COLO668 (cell line): ENCODE data around the gene RELB.
"Not testable (repeated sequence)": the region's sequence is repeated elsewhere in the genome, so short reads cannot be mapped to it uniquely, and the experiment has no call there.

Source experiments
- DNase-seq: peaks from one replicate; lab custom pipeline; 2025; ENCODE audit not compliant: unreplicated experiment; lab: John Stamatoyannopoulos, UW

RELB gene

GRCh38 chr19:44986389-44986788 is 14.9 kb upstream of the RELB start:
- DNase-seq: no peak

GRCh38 chr19:44987148-44987675 is 14.1 kb upstream of the RELB start:
- DNase-seq: no peak

GRCh38 chr19:44988273-44988672 is 13.0 kb upstream of the RELB start:
- no peak for DNase-seq

GRCh38 chr19:44988896-44989556 is 12.2 kb upstream of the RELB start:
- DNase-seq: peak; percentile 49

GRCh38 chr19:44990459-44990858 is 10.8 kb upstream of the RELB start:
- DNase-seq: no peak

- no peak for DNase-seq
Measured at GRCh38 chr19:44990966-44991365, 10.3 kb upstream of the RELB start.

- DNase-seq: no peak
Measured at GRCh38 chr19:44992336-44993163, 8.7 kb upstream of the RELB start.

GRCh38 chr19:44993526-44993925 is 7.7 kb upstream of the RELB start:
- no peak for DNase-seq

- DNase-seq: no peak
Measured at GRCh38 chr19:44993926-44994537, 7.2 kb upstream of the RELB start.

- no peak for DNase-seq
Measured at GRCh38 chr19:44998025-44998424, 3.2 kb upstream of the RELB start.

GRCh38 chr19:44999131-44999925 is 1.9 kb upstream of the RELB start:
- DNase-seq: not testable (repeated sequence)

GRCh38 chr19:45000665-45001064 is 599 bp upstream of the RELB start:
- not testable (repeated sequence) for DNase-seq

GRCh38 chr19:45003485-45003884 is 2.2 kb downstream of the RELB start:
- no peak for DNase-seq

GRCh38 chr19:45005787-45006186 is 4.5 kb downstream of the RELB start:
- no peak for DNase-seq

- DNase-seq: peak; percentile 8
Measured at GRCh38 chr19:45008552-45008951, 7.3 kb downstream of the RELB start.

GRCh38 chr19:45009625-45010255 is 8.5 kb downstream of the RELB start:
- DNase-seq: no peak

- no peak for DNase-seq
Measured at GRCh38 chr19:45010306-45010705, 9.0 kb downstream of the RELB start.

GRCh38 chr19:45011959-45012358 is 10.7 kb downstream of the RELB start:
- DNase-seq: no peak

GRCh38 chr19:45016388-45017314 is 15.4 kb downstream of the RELB start:
- peak; percentile 64 for DNase-seq
